K562 (cell line): Measurements from ENCODE around the gene DENR. TPM values are rescaled to one million over a fixed set of nuclear protein-coding genes. Genes with fewer than 3 reads are reported as not detected.

Experiments used
- CBFA2T3 ChIP-seq: fragments of 450-650 bp; IDR thresholded peaks from 2 replicates; pipeline ENCODE4 v1.6.1; 2017
- CBX8 ChIP-seq: fragments of 200-600 bp; sonication (generic); IDR thresholded peaks from 2 replicates; pipeline ENCODE4 v1.6.1; 2012; ENCODE audit warnings: borderline replicate concordance, mixed run types, low read depth, mild to moderate bottlenecking, moderate library complexity, mixed read lengths, low read length, control low read depth, inconsistent platforms; ENCODE audit not compliant: poor library complexity, severe bottlenecking; ENCODE audit errors: extremely low read depth
- HDAC6 ChIP-seq: IDR thresholded peaks from 2 replicates; pipeline ENCODE4 v1.6.1; 2012; ENCODE audit warnings: low read depth, mild to moderate bottlenecking, control low read depth, inconsistent platforms, low read length, moderate library complexity
- MBD2 ChIP-seq: sonication (generic); IDR thresholded peaks from 2 replicates; pipeline ENCODE4 v1.6.1; 2016; ENCODE audit warnings: low read depth, borderline replicate concordance
- POLR2G ChIP-seq: fragments of 200-400 bp; formaldehyde crosslinking; IDR thresholded peaks from 2 replicates; pipeline ENCODE4 v1.6.1; 2017; ENCODE audit warnings: low read depth, mild to moderate bottlenecking, antibody characterized with exemption, low read length, moderate library complexity
- RAD21 ChIP-seq, 2 experiments: fragments of 250-450 bp in 1 of 2; fragments of 450-650 bp in 1 of 2; sonication (Bioruptor Pico) in 1 of 2; formaldehyde crosslinking in 1 of 2; IDR thresholded peaks in 1 of 2; conservative IDR thresholded peaks in 1 of 2; 2 replicates each; pipeline versions ENCODE4 v1.4.0 to v1.8.0; 2020 to 2022; ENCODE audit warnings: mild to moderate bottlenecking in 2 of 2, moderate library complexity in 1 of 2
- SMARCC2 ChIP-seq: fragments of 450-650 bp; IDR thresholded peaks from 2 replicates; pipeline ENCODE4 v1.6.1; 2017; ENCODE audit warnings: antibody characterized with exemption, moderate library complexity, mild to moderate bottlenecking, low read depth
- SUPT5H ChIP-seq: fragments of 450-650 bp; IDR thresholded peaks from 2 replicates; pipeline ENCODE4 v1.6.1; 2016
- TAF7 ChIP-seq: fragments of 450-650 bp; IDR thresholded peaks from 2 replicates; pipeline ENCODE4 v1.6.1; 2016; ENCODE audit warnings: missing genetic modification characterization, missing compliant biosample characterization
- XRCC5 ChIP-seq: fragments of 200-400 bp; formaldehyde crosslinking; IDR thresholded peaks from 2 replicates; pipeline ENCODE4 v1.6.1; 2017; ENCODE audit warnings: low read depth, mild to moderate bottlenecking, low read length
- YBX1 ChIP-seq: fragments of 450-650 bp; IDR thresholded peaks from 2 replicates; pipeline ENCODE4 v1.7.1; 2016; ENCODE audit warnings: mild to moderate bottlenecking
- ZBTB7A ChIP-seq: IDR thresholded peaks from 2 replicates; pipeline ENCODE4 v1.6.1; 2011; ENCODE audit warnings: low read depth, mild to moderate bottlenecking, low read length, moderate library complexity, borderline replicate concordance; ENCODE audit not compliant: control insufficient read depth
- ZNF766 ChIP-seq: fragments of 200-800 bp; sonication (Bioruptor generic); conservative IDR thresholded peaks from 2 replicates; pipeline ENCODE4 v1.6.1; 2016; ENCODE audit warnings: missing genetic modification characterization, missing compliant biosample characterization
- polyA plus RNA-seq, 8 experiments: library from polyadenylated mRNA; depleted of rRNA in 4 of 8; stranded (reverse) in 5 of 8; unstranded in 3 of 8; fragments of >200 nt; fragmentation: Nextera tagmentation in 2 of 8; fragmentation: Illumina TruSeq in 1 of 8; extraction: Ambion mirVana in 2 of 8; extraction: Trizol in 1 of 8; gene quantifications; 2 replicates each; pipeline versions ENCODE4 v1.2.1 to v1.2.3, GENCODE V29; 2011 to 2014; ENCODE audit warnings: inconsistent platforms in 1 of 8, missing spikeins in 1 of 8
- total RNA-seq, 7 experiments: library from RNA; depleted of rRNA in 6 of 7; stranded (reverse); fragments of >200 nt in 6 of 7; fragmentation: Illumina TruSeq in 2 of 7; extraction: Trizol in 2 of 7; gene quantifications; 2 replicates each; pipeline versions ENCODE4 v1.2.1 to v1.2.3, GENCODE V29; 2011 to 2021; ENCODE audit warnings: low replicate concordance in 1 of 7
- TF ChIP-seq, protein P1 (sequence below): sonication (generic); formaldehyde crosslinking; IDR thresholded peaks from 2 replicates; pipeline ENCODE4 v1.4.0; 2020; ENCODE audit warnings: mild to moderate bottlenecking, missing genetic modification reagents
- TF ChIP-seq, protein P2 (sequence below): IDR thresholded peaks from 2 replicates; pipeline ENCODE4 v1.6.1; 2011; ENCODE audit warnings: borderline replicate concordance, low read depth, mild to moderate bottlenecking, moderate library complexity, low read length; ENCODE audit not compliant: insufficient read depth, poor library complexity, severe bottlenecking
- TF ChIP-seq, protein P3 (sequence below): fragments of 450-650 bp; formaldehyde crosslinking; IDR thresholded peaks from 2 replicates; pipeline ENCODE4 v1.4.0; 2020; ENCODE audit warnings: mild to moderate bottlenecking, moderate library complexity
- TF ChIP-seq, protein P4 (sequence below): fragments of 450-650 bp; IDR thresholded peaks from 2 replicates; pipeline ENCODE4 v1.6.1; 2016; ENCODE audit warnings: antibody characterized with exemption
- TF ChIP-seq, protein P5 (sequence below): fragments of 250-450 bp; sonication (Bioruptor Pico); IDR thresholded peaks from 2 replicates; pipeline ENCODE4 v1.4.0; 2020; ENCODE audit warnings: mild to moderate bottlenecking, moderate library complexity, borderline replicate concordance

The DENR gene
- total and polyA plus RNA-seq, 9 of the 15 experiments (the other 6 are each of a cell fraction or from before 2014, with no cell fraction given): 32.5 to 77.4 (median 54.7) TPM

DNA sequence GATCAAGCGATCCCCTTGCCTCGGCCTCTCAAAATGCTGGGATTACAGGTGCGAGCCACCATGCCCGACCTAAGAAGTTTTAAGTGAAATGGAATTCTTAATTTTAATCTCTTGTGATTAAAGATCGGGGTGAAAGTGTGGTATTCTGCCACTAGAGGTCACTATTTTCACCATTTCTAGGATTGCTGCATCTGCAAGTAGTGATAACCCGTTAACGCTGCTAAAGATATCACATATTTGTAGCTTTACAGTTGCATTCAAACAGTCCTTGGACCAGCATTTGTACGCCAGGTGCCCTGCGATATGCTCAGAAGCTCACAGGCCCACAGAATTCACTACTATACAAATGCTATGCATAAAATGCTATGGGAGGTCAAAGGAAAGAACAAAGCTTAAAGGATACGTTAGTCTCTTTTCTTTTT lies 41.1 kb downstream of the DENR start (continued):
- TF ChIP-seq, protein P1, sequence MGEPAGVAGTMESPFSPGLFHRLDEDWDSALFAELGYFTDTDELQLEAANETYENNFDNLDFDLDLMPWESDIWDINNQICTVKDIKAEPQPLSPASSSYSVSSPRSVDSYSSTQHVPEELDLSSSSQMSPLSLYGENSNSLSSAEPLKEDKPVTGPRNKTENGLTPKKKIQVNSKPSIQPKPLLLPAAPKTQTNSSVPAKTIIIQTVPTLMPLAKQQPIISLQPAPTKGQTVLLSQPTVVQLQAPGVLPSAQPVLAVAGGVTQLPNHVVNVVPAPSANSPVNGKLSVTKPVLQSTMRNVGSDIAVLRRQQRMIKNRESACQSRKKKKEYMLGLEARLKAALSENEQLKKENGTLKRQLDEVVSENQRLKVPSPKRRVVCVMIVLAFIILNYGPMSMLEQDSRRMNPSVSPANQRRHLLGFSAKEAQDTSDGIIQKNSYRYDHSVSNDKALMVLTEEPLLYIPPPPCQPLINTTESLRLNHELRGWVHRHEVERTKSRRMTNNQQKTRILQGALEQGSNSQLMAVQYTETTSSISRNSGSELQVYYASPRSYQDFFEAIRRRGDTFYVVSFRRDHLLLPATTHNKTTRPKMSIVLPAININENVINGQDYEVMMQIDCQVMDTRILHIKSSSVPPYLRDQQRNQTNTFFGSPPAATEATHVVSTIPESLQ (CRISPR knock-in tag): no peak
- TF ChIP-seq TAF7 (tag) (no peak), ZBTB7A (no peak), SMARCC2 (no peak), XRCC5 (no peak), ZNF766 (CRISPR knock-in tag) (no peak), RAD21 (CRISPR knock-in tag; conservative IDR thresholded peaks at IDR 0.05 in 1 of 2, IDR thresholded peaks at IDR 0.05 in 1 of 2) (peak; percentile 48 to 80; a peak in 3 of 4 replicates), HDAC6 (no peak), POLR2G (no peak), YBX1 (no peak), CBX8 (no peak), MBD2 (no peak), SUPT5H (no peak), CBFA2T3 (peak; percentile 86)
- TF ChIP-seq, protein P2, sequence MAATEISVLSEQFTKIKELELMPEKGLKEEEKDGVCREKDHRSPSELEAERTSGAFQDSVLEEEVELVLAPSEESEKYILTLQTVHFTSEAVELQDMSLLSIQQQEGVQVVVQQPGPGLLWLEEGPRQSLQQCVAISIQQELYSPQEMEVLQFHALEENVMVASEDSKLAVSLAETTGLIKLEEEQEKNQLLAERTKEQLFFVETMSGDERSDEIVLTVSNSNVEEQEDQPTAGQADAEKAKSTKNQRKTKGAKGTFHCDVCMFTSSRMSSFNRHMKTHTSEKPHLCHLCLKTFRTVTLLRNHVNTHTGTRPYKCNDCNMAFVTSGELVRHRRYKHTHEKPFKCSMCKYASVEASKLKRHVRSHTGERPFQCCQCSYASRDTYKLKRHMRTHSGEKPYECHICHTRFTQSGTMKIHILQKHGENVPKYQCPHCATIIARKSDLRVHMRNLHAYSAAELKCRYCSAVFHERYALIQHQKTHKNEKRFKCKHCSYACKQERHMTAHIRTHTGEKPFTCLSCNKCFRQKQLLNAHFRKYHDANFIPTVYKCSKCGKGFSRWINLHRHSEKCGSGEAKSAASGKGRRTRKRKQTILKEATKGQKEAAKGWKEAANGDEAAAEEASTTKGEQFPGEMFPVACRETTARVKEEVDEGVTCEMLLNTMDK: no peak
- TF ChIP-seq, protein P3, sequence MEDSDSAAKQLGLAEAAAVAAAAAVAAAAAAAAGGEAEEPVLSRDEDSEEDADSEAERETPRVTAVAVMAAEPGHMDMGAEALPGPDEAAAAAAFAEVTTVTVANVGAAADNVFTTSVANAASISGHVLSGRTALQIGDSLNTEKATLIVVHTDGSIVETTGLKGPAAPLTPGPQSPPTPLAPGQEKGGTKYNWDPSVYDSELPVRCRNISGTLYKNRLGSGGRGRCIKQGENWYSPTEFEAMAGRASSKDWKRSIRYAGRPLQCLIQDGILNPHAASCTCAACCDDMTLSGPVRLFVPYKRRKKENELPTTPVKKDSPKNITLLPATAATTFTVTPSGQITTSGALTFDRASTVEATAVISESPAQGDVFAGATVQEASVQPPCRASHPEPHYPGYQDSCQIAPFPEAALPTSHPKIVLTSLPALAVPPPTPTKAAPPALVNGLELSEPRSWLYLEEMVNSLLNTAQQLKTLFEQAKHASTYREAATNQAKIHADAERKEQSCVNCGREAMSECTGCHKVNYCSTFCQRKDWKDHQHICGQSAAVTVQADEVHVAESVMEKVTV (CRISPR knock-in tag): peak; percentile 16; the same call in 1 of the 2 replicates
- TF ChIP-seq, protein P4, sequence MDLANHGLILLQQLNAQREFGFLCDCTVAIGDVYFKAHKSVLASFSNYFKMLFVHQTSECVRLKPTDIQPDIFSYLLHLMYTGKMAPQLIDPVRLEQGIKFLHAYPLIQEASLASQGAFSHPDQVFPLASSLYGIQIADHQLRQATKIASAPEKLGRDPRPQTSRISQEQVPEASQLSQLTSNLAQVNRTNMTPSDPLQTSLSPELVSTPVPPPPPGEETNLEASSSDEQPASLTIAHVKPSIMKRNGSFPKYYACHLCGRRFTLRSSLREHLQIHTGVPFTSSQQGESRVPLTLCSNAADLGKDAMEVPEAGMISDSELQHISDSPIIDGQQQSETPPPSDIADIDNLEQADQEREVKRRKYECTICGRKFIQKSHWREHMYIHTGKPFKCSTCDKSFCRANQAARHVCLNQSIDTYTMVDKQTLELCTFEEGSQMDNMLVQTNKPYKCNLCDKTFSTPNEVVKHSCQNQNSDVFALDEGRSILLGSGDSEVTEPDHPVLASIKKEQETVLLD: no peak
- TF ChIP-seq, protein P5, sequence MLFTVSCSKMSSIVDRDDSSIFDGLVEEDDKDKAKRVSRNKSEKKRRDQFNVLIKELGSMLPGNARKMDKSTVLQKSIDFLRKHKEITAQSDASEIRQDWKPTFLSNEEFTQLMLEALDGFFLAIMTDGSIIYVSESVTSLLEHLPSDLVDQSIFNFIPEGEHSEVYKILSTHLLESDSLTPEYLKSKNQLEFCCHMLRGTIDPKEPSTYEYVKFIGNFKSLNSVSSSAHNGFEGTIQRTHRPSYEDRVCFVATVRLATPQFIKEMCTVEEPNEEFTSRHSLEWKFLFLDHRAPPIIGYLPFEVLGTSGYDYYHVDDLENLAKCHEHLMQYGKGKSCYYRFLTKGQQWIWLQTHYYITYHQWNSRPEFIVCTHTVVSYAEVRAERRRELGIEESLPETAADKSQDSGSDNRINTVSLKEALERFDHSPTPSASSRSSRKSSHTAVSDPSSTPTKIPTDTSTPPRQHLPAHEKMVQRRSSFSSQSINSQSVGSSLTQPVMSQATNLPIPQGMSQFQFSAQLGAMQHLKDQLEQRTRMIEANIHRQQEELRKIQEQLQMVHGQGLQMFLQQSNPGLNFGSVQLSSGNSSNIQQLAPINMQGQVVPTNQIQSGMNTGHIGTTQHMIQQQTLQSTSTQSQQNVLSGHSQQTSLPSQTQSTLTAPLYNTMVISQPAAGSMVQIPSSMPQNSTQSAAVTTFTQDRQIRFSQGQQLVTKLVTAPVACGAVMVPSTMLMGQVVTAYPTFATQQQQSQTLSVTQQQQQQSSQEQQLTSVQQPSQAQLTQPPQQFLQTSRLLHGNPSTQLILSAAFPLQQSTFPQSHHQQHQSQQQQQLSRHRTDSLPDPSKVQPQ (CRISPR knock-in tag): no peak
